A549 (cell line): ENCODE data around the gene RPS6KA3. TPM values are rescaled to one million over a fixed set of nuclear protein-coding genes. Genes with fewer than 3 reads are reported as not detected.
A peak's percentile ranks its signal among the peaks of the same experiment; 100 is the strongest.

ENCODE experiments used
- ATAC-seq, 2 experiments: fragments of 200-7000 bp in 1 of 2; fragments of >200 bp in 1 of 2; cut with Nextera tagmentation in 1 of 2; cut with Tn5 transposase in 1 of 2; 3 replicates each; pipeline versions ENCODE4 v1.8.0 to v1.9.1; 2018 to 2020; ENCODE audit warnings: mild to moderate bottlenecking in 1 of 2, moderate library complexity in 1 of 2
- CTCF ChIA-PET: fragments of 300-600 bp; sonication (Branson Sonifier 250); formaldehyde crosslinking; extraction: SDS; loops from one replicate; lab custom pipeline; 2021; ENCODE audit warnings: antibody characterized with exemption, inconsistent platforms; lab: Yijun Ruan, JAX
- POLR2A ChIA-PET: fragments of 350-600 bp; formaldehyde crosslinking; extraction: SDS; loops from one replicate; lab custom pipeline; 2021; ENCODE audit warnings: antibody characterized with exemption, inconsistent platforms; lab: Yijun Ruan, JAX
- DNase-seq, 2 experiments: peaks; one replicate each; pipeline versions ENCODE4 v3.0.0 to v3.0.0-alpha.2; 2011 to 2016; ENCODE audit warnings: low read depth in 1 of 2, low spot score in 1 of 2
- FAIRE-seq: peaks from 2 replicates; lab custom pipeline; 2011; peaks lifted over from hg19 to GRCh38; lab: Jason Lieb, UNC
- H3K27ac ChIP-seq, 2 experiments: fragments of >200 bp; sonication (Bioruptor Twin); formaldehyde crosslinking; 3 replicates each; pipeline ENCODE4 v1.5.1; 2016 to 2017
- H3K4me1 ChIP-seq: fragments of >200 bp; sonication (Bioruptor Twin); formaldehyde crosslinking; 3 replicates; pipeline ENCODE4 v1.6.1; 2016
- H3K4me2 ChIP-seq: fragments of >200 bp; sonication (Bioruptor Twin); formaldehyde crosslinking; 3 replicates; pipeline ENCODE4 v1.6.1; 2016
- H3K4me3 ChIP-seq: fragments of >200 bp; sonication (Bioruptor Twin); formaldehyde crosslinking; 3 replicates; pipeline ENCODE4 v1.5.1; 2016
- H3K9me3 ChIP-seq: fragments of >200 bp; sonication (Bioruptor Twin); formaldehyde crosslinking; 3 replicates; pipeline ENCODE4 v1.6.1; 2016
- BHLHE40 ChIP-seq: IDR thresholded peaks from 2 replicates; pipeline ENCODE4 v1.6.1; 2012; ENCODE audit warnings: low read depth, low read length, inconsistent platforms
- CEBPB ChIP-seq, 2 experiments: fragments of >200 bp in 1 of 2; sonication (Bioruptor Twin) in 1 of 2; formaldehyde crosslinking in 1 of 2; IDR thresholded peaks; 2 replicates each; pipeline ENCODE4 v1.6.1; 2012 to 2016
- CHD4 ChIP-seq: fragments of 200-600 bp; sonication (generic); IDR thresholded peaks from 2 replicates; pipeline ENCODE4 v1.6.1; 2016; ENCODE audit warnings: antibody characterized with exemption, mild to moderate bottlenecking, borderline replicate concordance
- EHMT2 ChIP-seq: fragments of 200-600 bp; sonication (generic); IDR thresholded peaks from 2 replicates; pipeline ENCODE4 v1.6.1; 2016; ENCODE audit warnings: antibody characterized with exemption, low read depth, mild to moderate bottlenecking, moderate library complexity
- FOXS1 ChIP-seq: fragments of 250-450 bp; sonication (Bioruptor Pico); IDR thresholded peaks from 2 replicates; pipeline ENCODE4 v1.5.0; 2020; ENCODE audit warnings: mild to moderate bottlenecking, moderate library complexity
- GATA3 ChIP-seq: IDR thresholded peaks from 2 replicates; pipeline ENCODE4 v1.6.1; 2012; ENCODE audit warnings: borderline replicate concordance
- HDAC2 ChIP-seq: fragments of 200-600 bp; sonication (generic); IDR thresholded peaks from 2 replicates; pipeline ENCODE4 v1.6.1; 2016
- HEYL ChIP-seq: fragments of 250-450 bp; sonication (Bioruptor Pico); IDR thresholded peaks from 2 replicates; pipeline ENCODE4 v1.8.0; 2021; ENCODE audit warnings: mild to moderate bottlenecking, moderate library complexity
- HOXA7 ChIP-seq: fragments of 250-450 bp; sonication (Bioruptor Pico); IDR thresholded peaks from 2 replicates; pipeline ENCODE4 v1.5.0; 2020; ENCODE audit warnings: mild to moderate bottlenecking, moderate library complexity
- JUNB ChIP-seq: fragments of >200 bp; sonication (Bioruptor Twin); formaldehyde crosslinking; IDR thresholded peaks from 2 replicates; pipeline ENCODE4 v1.6.1; 2016
- MYC ChIP-seq: IDR thresholded peaks from 2 replicates; pipeline ENCODE4 v1.6.1; 2012; ENCODE audit warnings: mild to moderate bottlenecking, inconsistent platforms, low read length, improper control_type of control experiment, borderline replicate concordance
- NPAS2 ChIP-seq: fragments of 250-450 bp; sonication (Bioruptor Pico); IDR thresholded peaks from 2 replicates; pipeline ENCODE4 v1.8.0; 2022; ENCODE audit warnings: mild to moderate bottlenecking, moderate library complexity, borderline replicate concordance
- NR3C1 ChIP-seq: fragments of >200 bp; sonication (Bioruptor Twin); formaldehyde crosslinking; IDR thresholded peaks from 3 replicates; pipeline ENCODE4 v1.6.1; 2017
- POLR2A ChIP-seq: IDR thresholded peaks from 2 replicates; pipeline ENCODE4 v1.6.1; 2012; ENCODE audit warnings: mild to moderate bottlenecking, low read length
- POLR2AphosphoS2 ChIP-seq: conservative IDR thresholded peaks from 2 replicates; pipeline ENCODE4 v1.6.1; 2012; ENCODE audit warnings: low read length, improper control_type of control experiment, inconsistent platforms
- RAD21 ChIP-seq, 2 experiments: fragments of >200 bp in 1 of 2; sonication (Bioruptor Twin) in 1 of 2; formaldehyde crosslinking in 1 of 2; IDR thresholded peaks in 1 of 2; conservative IDR thresholded peaks in 1 of 2; 2 replicates in 1 of 2; 3 replicates in 1 of 2; pipeline ENCODE4 v1.6.1; 2012 to 2018; ENCODE audit warnings: inconsistent platforms in 1 of 2
- RCOR1 ChIP-seq: fragments of 150-350 bp; IDR thresholded peaks from 2 replicates; pipeline ENCODE4 v1.6.1; 2014; ENCODE audit warnings: antibody characterized with exemption, low read length, low read depth
- SREBF2 ChIP-seq: fragments of 450-650 bp; IDR thresholded peaks from 2 replicates; pipeline ENCODE4 v1.6.1; 2014; ENCODE audit warnings: mild to moderate bottlenecking, moderate library complexity
- TFCP2L1 ChIP-seq: fragments of 250-450 bp; sonication (Bioruptor Pico); IDR thresholded peaks from 2 replicates; pipeline ENCODE4 v1.5.0; 2021; ENCODE audit warnings: mild to moderate bottlenecking
- TP53 ChIP-seq: fragments of 250-450 bp; sonication (Bioruptor Pico); IDR thresholded peaks from 2 replicates; pipeline ENCODE4 v1.5.0; 2021; ENCODE audit warnings: mild to moderate bottlenecking, moderate library complexity
- ZC3H11A ChIP-seq: fragments of 450-650 bp; IDR thresholded peaks from 2 replicates; pipeline ENCODE4 v1.6.1; 2014; ENCODE audit warnings: antibody characterized with exemption, mild to moderate bottlenecking
- ZFP36 ChIP-seq: fragments of 450-650 bp; IDR thresholded peaks from 2 replicates; pipeline ENCODE4 v1.6.1; 2014; ENCODE audit warnings: borderline replicate concordance; ENCODE audit not compliant: partially characterized antibody
- WGBS: methylation state at CpG from one replicate; pipeline ENCODE4 v1.1.6; 2017; ENCODE audit errors: missing lambda C conversion rate; 5-methylcytosine and 5-hydroxymethylcytosine counted together
- polyA plus RNA-seq, 4 experiments: library from polyadenylated mRNA; depleted of rRNA in 3 of 4; stranded (reverse); fragments of >200 nt; fragmentation: RNase III in 1 of 4; extraction: RNeasy Plus Mini Kit Qiagen cat#74134 plus additional on column Dnase treatment in 1 of 4; gene quantifications; 2 replicates in 3 of 4; 3 replicates in 1 of 4; pipeline ENCODE4 v1.2.3, GENCODE V29; 2011 to 2017
- TF ChIP-seq, protein P1 (sequence below): fragments of >200 bp; sonication (Bioruptor Twin); formaldehyde crosslinking; IDR thresholded peaks from 3 replicates; pipeline ENCODE4 v1.6.1; 2016
- TF ChIP-seq, protein P2 (sequence below): fragments of 250-450 bp; sonication (Bioruptor Pico); IDR thresholded peaks from 2 replicates; pipeline ENCODE4 v1.5.0; 2020; ENCODE audit warnings: low read depth, mild to moderate bottlenecking, moderate library complexity
- TF ChIP-seq, protein P3 (sequence below): fragments of 450-650 bp; IDR thresholded peaks from 2 replicates; pipeline ENCODE4 v1.6.1; 2014; ENCODE audit warnings: antibody characterized with exemption

RPS6KA3 gene
- polyA plus RNA-seq, 2 of the 4 experiments (the other 2 are of a cell fraction) = 41.1 to 117 TPM

DNA sequence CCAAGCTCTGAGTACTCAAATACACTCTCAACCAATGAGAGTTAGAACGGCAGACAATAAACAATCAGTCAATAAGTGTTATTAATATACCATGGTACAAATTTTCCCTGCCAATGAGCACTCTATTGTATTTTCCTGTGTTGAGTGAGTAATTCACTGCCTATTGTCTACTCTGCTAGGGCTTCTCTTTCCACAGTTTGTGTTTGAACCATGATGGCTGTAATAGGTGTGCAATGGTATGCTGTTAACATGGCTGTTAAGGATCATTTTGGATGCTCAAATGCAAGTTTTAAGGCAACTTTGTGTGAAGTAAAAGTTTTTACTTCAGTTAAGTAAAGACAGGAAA, 41.2 kb downstream of the RPS6KA3 start:
- FAIRE-seq = peak; percentile 85
- TF ChIP-seq NPAS2 (CRISPR knock-in tag) = no peak
- no peak for TF ChIP-seq POLR2AphosphoS2
- no peak for TF ChIP-seq BHLHE40
- no peak for TF ChIP-seq JUNB
- no peak for TF ChIP-seq RAD21 (conservative IDR thresholded peaks at IDR 0.05 in 1 of 2, IDR thresholded peaks at IDR 0.05 in 1 of 2)
- TF ChIP-seq HEYL (CRISPR knock-in tag) = no peak
- TF ChIP-seq, protein P1, sequence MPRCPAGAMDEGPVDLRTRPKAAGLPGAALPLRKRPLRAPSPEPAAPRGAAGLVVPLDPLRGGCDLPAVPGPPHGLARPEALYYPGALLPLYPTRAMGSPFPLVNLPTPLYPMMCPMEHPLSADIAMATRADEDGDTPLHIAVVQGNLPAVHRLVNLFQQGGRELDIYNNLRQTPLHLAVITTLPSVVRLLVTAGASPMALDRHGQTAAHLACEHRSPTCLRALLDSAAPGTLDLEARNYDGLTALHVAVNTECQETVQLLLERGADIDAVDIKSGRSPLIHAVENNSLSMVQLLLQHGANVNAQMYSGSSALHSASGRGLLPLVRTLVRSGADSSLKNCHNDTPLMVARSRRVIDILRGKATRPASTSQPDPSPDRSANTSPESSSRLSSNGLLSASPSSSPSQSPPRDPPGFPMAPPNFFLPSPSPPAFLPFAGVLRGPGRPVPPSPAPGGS = no peak
- TF ChIP-seq, protein P2, sequence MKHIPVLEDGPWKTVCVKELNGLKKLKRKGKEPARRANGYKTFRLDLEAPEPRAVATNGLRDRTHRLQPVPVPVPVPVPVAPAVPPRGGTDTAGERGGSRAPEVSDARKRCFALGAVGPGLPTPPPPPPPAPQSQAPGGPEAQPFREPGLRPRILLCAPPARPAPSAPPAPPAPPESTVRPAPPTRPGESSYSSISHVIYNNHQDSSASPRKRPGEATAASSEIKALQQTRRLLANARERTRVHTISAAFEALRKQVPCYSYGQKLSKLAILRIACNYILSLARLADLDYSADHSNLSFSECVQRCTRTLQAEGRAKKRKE (CRISPR knock-in tag) = no peak
- TF ChIP-seq GATA3 = no peak
- no peak for TF ChIP-seq MYC
- TF ChIP-seq SREBF2 = no peak
- no peak for TF ChIP-seq ZC3H11A
- no peak for TF ChIP-seq POLR2A
- TF ChIP-seq TFCP2L1 = no peak
- TF ChIP-seq FOXS1 = no peak
- TF ChIP-seq EHMT2 = no peak
- no peak for TF ChIP-seq CHD4
- H3K27ac ChIP-seq = peak overlapping the region in 1 of 2 experiments; percentile 38; a peak in 1 of 6 replicates
- 93% methylated on average over 1 of the region's 1 CpG for WGBS
- ChIA-PET CTCF (no interaction called here), POLR2A (interaction anchor here (0.6 kb wide), 2 partner anchors 52 to 250 kb away, joined by 3 read pairs; no protein-coding TSS in a partner anchor)
- H3K9me3 ChIP-seq = no peaks in the 10 kb centered on the region
- H3K4me3 ChIP-seq = no peak overlapping the region
- ATAC-seq = no peak
- H3K4me2 ChIP-seq = no peak overlapping the region; the same call in 2 of the 3 replicates
- no peak for DNase-seq
- H3K4me1 ChIP-seq = peaks cover 66% of the 10 kb centered on the region

DNA sequence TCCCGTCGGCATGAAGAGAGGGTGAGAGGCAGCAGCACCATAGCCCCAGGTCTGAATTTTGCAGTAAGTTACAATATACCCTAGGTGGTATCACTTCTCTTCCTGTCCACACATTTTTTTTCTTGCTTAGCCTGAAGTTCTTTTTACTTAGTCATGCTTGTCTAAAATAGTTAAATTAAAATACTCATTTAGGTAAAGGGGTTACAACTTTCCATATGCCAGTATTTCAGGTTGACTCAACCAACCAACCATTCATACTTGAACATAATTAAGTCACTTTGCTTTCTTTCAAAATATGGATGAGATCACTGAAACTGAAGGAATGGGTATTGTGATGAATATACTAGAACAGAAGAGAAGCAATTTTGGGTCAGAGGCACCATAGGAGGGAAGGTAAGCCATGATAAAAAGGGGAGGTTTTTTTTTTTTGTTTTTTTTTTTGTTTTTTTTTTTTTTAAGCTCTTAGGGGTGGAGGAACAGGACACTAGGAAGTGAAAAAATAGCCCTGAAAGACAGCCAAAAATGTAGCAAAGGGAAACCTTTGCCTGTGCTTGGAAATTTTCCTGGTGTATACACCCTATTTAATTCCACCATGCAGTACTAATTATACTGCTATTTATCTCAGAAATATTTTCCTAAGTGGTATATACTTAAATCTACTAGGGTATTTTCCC, 41.8 kb downstream of the RPS6KA3 start:
- ATAC-seq (peak in 1 of 2 experiments; percentile 27; a peak in 2 of 6 replicates), FAIRE-seq (no peak), DNase-seq (peak in 1 of 2 experiments; percentile 7)
- ChIA-PET POLR2A (interaction anchor here (0.6 kb wide), 2 partner anchors 51 to 250 kb away, joined by 3 read pairs; no protein-coding TSS in a partner anchor), CTCF (no interaction called here)
- Histone ChIP-seq H3K4me3 (no peak overlapping the region), H3K4me1 (peaks cover 71% of the 10 kb centered on the region), H3K4me2 (peak overlapping the region; percentile 25; the same call in 2 of the 3 replicates), H3K27ac (peak overlapping the region; percentile 19 to 48; a peak in 1 of 6 replicates), H3K9me3 (no peaks in the 10 kb centered on the region)
- no peak for TF ChIP-seq FOXS1
- no peak for TF ChIP-seq HOXA7 (CRISPR knock-in tag)
- TF ChIP-seq TP53 = no peak
- TF ChIP-seq, protein P3, sequence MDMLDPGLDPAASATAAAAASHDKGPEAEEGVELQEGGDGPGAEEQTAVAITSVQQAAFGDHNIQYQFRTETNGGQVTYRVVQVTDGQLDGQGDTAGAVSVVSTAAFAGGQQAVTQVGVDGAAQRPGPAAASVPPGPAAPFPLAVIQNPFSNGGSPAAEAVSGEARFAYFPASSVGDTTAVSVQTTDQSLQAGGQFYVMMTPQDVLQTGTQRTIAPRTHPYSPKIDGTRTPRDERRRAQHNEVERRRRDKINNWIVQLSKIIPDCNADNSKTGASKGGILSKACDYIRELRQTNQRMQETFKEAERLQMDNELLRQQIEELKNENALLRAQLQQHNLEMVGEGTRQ = no peak
- TF ChIP-seq RCOR1 = no peak
- TF ChIP-seq HDAC2 = no peak
- TF ChIP-seq NR3C1 = no peak
- no peak for TF ChIP-seq CEBPB (IDR thresholded peaks at IDR 0.05)
- no peak for TF ChIP-seq POLR2A
- no peak for TF ChIP-seq MYC
- no peak for TF ChIP-seq RAD21 (conservative IDR thresholded peaks at IDR 0.05 in 1 of 2, IDR thresholded peaks at IDR 0.05 in 1 of 2)
- TF ChIP-seq ZFP36 = no peak
- WGBS = 72% methylated on average over 2 of the region's 2 CpGs
